ENCODE data around the gene VAV2.
A peak's percentile ranks its signal among the peaks of the same experiment; 100 is the strongest.

The VAV2 gene

GRCh38 chr9:134031783-134032182, 39.7 kb upstream of the VAV2 start:
- Mint-ChIP-seq H3K36me3 (ENCODE audit: low read depth) (peaks cover 18% of the 10 kb centered on the region), H3K4me1 (peaks cover 4% of the 10 kb centered on the region), H3K9me3 (no peaks in the 10 kb centered on the region), H3K4me3 (no peak overlapping the region), H3K27me3 (no peaks in the 10 kb centered on the region), H3K27ac (no peak overlapping the region)
- DNase-seq (no peak), ATAC-seq (no peak)

GRCh38 chr9:134030821-134031470, 38.8 kb upstream of the VAV2 start:
- DNase-seq (no peak), ATAC-seq (no peak)
- Mint-ChIP-seq H3K4me3 (no peak overlapping the region), H3K4me1 (peaks cover 4% of the 10 kb centered on the region), H3K27ac (no peak overlapping the region), H3K9me3 (no peaks in the 10 kb centered on the region), H3K36me3 (ENCODE audit: low read depth) (peaks cover 15% of the 10 kb centered on the region), H3K27me3 (no peaks in the 10 kb centered on the region)

- Mint-ChIP-seq H3K4me1 (peaks cover 4% of the 10 kb centered on the region), H3K9me3 (no peaks in the 10 kb centered on the region), H3K27me3 (no peaks in the 10 kb centered on the region), H3K36me3 (ENCODE audit: low read depth) (peaks cover 10% of the 10 kb centered on the region), H3K27ac (no peak overlapping the region), H3K4me3 (no peak overlapping the region)
- DNase-seq (no peak), ATAC-seq (no peak)
These were observed 37.4 kb upstream of the VAV2 start for GRCh38 chr9:134029248-134030226.

- Mint-ChIP-seq H3K27me3 (no peaks in the 10 kb centered on the region), H3K27ac (no peak overlapping the region), H3K4me1 (peaks cover 4% of the 10 kb centered on the region), H3K4me3 (no peak overlapping the region), H3K36me3 (ENCODE audit: low read depth) (peaks cover 10% of the 10 kb centered on the region), H3K9me3 (no peaks in the 10 kb centered on the region)
- DNase-seq (no peak), ATAC-seq (no peak)
These were observed 36.6 kb upstream of the VAV2 start for GRCh38 chr9:134028575-134029247.

GRCh38 chr9:134028076-134028475, 36.0 kb upstream of the VAV2 start:
- peaks cover 7% of the 10 kb centered on the region for H3K36me3 Mint-ChIP-seq (ENCODE audit: low read depth)
- H3K4me3 Mint-ChIP-seq = no peak overlapping the region
- DNase-seq (no peak), ATAC-seq (no peak)
- no peaks in the 10 kb centered on the region for H3K27me3 Mint-ChIP-seq
- H3K27ac Mint-ChIP-seq = no peak overlapping the region
- peaks cover 4% of the 10 kb centered on the region for H3K4me1 Mint-ChIP-seq
- no peaks in the 10 kb centered on the region for H3K9me3 Mint-ChIP-seq

GRCh38 chr9:134027561-134027960, 35.4 kb upstream of the VAV2 start:
- Mint-ChIP-seq H3K4me3 (no peak overlapping the region), H3K27ac (no peak overlapping the region), H3K4me1 (peaks cover 4% of the 10 kb centered on the region), H3K36me3 (ENCODE audit: low read depth) (peaks cover 3% of the 10 kb centered on the region), H3K9me3 (no peaks in the 10 kb centered on the region), H3K27me3 (no peaks in the 10 kb centered on the region)
- ATAC-seq (no peak), DNase-seq (no peak)

GRCh38 chr9:134026981-134027380, 34.9 kb upstream of the VAV2 start:
- Mint-ChIP-seq H3K27ac (no peak overlapping the region), H3K36me3 (ENCODE audit: low read depth) (peaks cover 3% of the 10 kb centered on the region), H3K9me3 (no peaks in the 10 kb centered on the region), H3K4me1 (peaks cover 4% of the 10 kb centered on the region), H3K27me3 (no peaks in the 10 kb centered on the region), H3K4me3 (peak overlapping the region; percentile 53)
- ATAC-seq (no peak), DNase-seq (no peak)

- Mint-ChIP-seq H3K9me3 (no peaks in the 10 kb centered on the region), H3K4me1 (peaks cover 4% of the 10 kb centered on the region), H3K4me3 (peak overlapping the region; percentile 79), H3K36me3 (ENCODE audit: low read depth) (peaks cover 3% of the 10 kb centered on the region), H3K27me3 (no peaks in the 10 kb centered on the region), H3K27ac (no peak overlapping the region)
- DNase-seq = no peak
- no peak for ATAC-seq
These were observed 34.5 kb upstream of the VAV2 start for GRCh38 chr9:134026581-134026980.

- Mint-ChIP-seq H3K27me3 (no peaks in the 10 kb centered on the region), H3K9me3 (no peaks in the 10 kb centered on the region), H3K4me3 (peak overlapping the region; percentile 79), H3K27ac (no peak overlapping the region), H3K36me3 (ENCODE audit: low read depth) (peaks cover 3% of the 10 kb centered on the region), H3K4me1 (peaks cover 4% of the 10 kb centered on the region)
- ATAC-seq (peak; percentile 42), DNase-seq (peak; percentile 58)
These were observed 33.8 kb upstream of the VAV2 start for GRCh38 chr9:134025606-134026541.

- ATAC-seq (peak; percentile 90), DNase-seq (peak; percentile 92)
- no peaks in the 10 kb centered on the region for H3K27me3 Mint-ChIP-seq
- no peak within 1 kb of the TSS for H3K27ac Mint-ChIP-seq
- peak within 1 kb of the TSS; percentile 79 for H3K4me3 Mint-ChIP-seq
- H3K36me3 Mint-ChIP-seq (ENCODE audit: low read depth) = peaks cover 3% of the 10 kb centered on the region
- H3K4me1 Mint-ChIP-seq = peaks cover 4% of the 10 kb centered on the region
- no peaks in the 10 kb centered on the region for H3K9me3 Mint-ChIP-seq
These were observed 32.9 kb upstream of the VAV2 start, which contains the start of gene BRD3OS for GRCh38 chr9:134024828-134025605. TSS of gene BRD3OS (plus strand) at chr9:134025481. CDS start at chr9:134026748, 1,267 bp downstream.

- no peak for ATAC-seq
- no peak overlapping the region for H3K27ac Mint-ChIP-seq
- no peaks in the 10 kb centered on the region for H3K9me3 Mint-ChIP-seq
- no peaks in the 10 kb centered on the region for H3K27me3 Mint-ChIP-seq
- peak overlapping the region; percentile 3 for H3K4me3 Mint-ChIP-seq
- no peak for DNase-seq
- peaks cover 4% of the 10 kb centered on the region for H3K4me1 Mint-ChIP-seq
- peaks cover 3% of the 10 kb centered on the region for H3K36me3 Mint-ChIP-seq (ENCODE audit: low read depth)
These were observed 32.2 kb upstream of the VAV2 start for GRCh38 chr9:134024214-134024792.

GRCh38 chr9:134014946-134015345, 22.8 kb upstream of the VAV2 start:
- peaks cover 1% of the 10 kb centered on the region for H3K36me3 Mint-ChIP-seq (ENCODE audit: low read depth)
- no peak overlapping the region for H3K4me3 Mint-ChIP-seq
- no peak for ATAC-seq
- no peaks in the 10 kb centered on the region for H3K9me3 Mint-ChIP-seq
- H3K27me3 Mint-ChIP-seq = no peaks in the 10 kb centered on the region
- no peak overlapping the region for H3K27ac Mint-ChIP-seq
- no peak for DNase-seq
- H3K4me1 Mint-ChIP-seq = no peaks in the 10 kb centered on the region

- Mint-ChIP-seq H3K4me3 (no peak overlapping the region), H3K4me1 (no peaks in the 10 kb centered on the region), H3K36me3 (ENCODE audit: low read depth) (peaks cover 1% of the 10 kb centered on the region), H3K27me3 (peaks cover 8% of the 10 kb centered on the region), H3K27ac (no peak overlapping the region), H3K9me3 (no peaks in the 10 kb centered on the region)
- DNase-seq = no peak
- no peak for ATAC-seq
These were observed 19.3 kb upstream of the VAV2 start for GRCh38 chr9:134011401-134011800.
